Coronary artery (tissue), 2 donors: ENCODE data around the gene RPL10.

Source experiments
- DNase-seq: peaks from one replicate; pipeline ENCODE4 v3.0.0-alpha.2; 2017; ENCODE audit warnings: low spot score
- H3K27ac ChIP-seq, 2 donors: fragments of 200-600 bp; sonication (generic); one replicate each; pipeline ENCODE4 v1.5.1; 2016 to 2019
- H3K4me3 ChIP-seq: fragments of 200-600 bp; sonication (generic); 2 replicates; pipeline ENCODE4 v1.5.1; 2016; ENCODE audit warnings: mild to moderate bottlenecking, moderate library complexity
- TF ChIP-seq, protein P1 (sequence below): fragments of 200-600 bp; sonication (generic); IDR thresholded peaks from one replicate; pipeline ENCODE4 v1.5.1; 2019; ENCODE audit warnings: antibody characterized with exemption

RPL10 gene

DNA sequence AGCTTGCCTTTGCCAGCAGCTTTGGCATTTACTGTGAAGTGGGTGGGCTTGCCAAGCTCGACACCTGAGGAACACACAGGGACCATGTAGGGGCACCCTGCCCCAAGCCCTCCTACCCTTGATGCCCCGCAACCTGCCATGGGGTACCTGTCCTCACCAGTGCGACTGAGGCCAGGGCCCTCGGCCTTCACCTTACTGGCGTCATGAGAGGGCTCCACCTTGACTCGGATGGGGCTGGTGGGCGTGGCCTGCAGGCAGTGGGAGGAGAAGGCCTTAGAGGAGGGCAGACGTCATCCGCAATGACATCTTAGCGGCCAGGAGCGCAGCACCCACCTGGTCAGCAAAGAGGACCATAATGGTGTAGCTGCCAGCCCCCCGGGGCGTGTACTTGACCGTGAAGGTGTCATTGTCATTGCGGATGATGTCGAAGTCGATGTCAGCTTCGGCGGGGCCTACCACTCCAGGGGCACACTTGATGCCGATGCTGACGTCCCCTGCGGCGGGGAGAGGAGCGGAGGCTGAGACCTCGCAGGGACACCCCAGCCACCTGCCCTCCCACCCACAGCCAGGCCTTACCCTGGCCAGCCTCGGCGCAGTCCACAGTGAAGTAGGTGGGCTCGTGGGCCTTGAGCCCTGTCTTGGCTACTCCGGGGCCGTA, 36.0 kb upstream of the RPL10 start:
- TF ChIP-seq, protein P1, sequence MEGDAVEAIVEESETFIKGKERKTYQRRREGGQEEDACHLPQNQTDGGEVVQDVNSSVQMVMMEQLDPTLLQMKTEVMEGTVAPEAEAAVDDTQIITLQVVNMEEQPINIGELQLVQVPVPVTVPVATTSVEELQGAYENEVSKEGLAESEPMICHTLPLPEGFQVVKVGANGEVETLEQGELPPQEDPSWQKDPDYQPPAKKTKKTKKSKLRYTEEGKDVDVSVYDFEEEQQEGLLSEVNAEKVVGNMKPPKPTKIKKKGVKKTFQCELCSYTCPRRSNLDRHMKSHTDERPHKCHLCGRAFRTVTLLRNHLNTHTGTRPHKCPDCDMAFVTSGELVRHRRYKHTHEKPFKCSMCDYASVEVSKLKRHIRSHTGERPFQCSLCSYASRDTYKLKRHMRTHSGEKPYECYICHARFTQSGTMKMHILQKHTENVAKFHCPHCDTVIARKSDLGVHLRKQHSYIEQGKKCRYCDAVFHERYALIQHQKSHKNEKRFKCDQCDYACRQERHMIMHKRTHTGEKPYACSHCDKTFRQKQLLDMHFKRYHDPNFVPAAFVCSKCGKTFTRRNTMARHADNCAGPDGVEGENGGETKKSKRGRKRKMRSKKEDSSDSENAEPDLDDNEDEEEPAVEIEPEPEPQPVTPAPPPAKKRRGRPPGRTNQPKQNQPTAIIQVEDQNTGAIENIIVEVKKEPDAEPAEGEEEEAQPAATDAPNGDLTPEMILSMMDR = no peak
- Histone ChIP-seq H3K4me3 (peak overlapping the region; percentile 8), H3K27ac (peak overlapping the region in 1 of 2 donors; percentile 55)
- DNase-seq = no peak

DNA sequence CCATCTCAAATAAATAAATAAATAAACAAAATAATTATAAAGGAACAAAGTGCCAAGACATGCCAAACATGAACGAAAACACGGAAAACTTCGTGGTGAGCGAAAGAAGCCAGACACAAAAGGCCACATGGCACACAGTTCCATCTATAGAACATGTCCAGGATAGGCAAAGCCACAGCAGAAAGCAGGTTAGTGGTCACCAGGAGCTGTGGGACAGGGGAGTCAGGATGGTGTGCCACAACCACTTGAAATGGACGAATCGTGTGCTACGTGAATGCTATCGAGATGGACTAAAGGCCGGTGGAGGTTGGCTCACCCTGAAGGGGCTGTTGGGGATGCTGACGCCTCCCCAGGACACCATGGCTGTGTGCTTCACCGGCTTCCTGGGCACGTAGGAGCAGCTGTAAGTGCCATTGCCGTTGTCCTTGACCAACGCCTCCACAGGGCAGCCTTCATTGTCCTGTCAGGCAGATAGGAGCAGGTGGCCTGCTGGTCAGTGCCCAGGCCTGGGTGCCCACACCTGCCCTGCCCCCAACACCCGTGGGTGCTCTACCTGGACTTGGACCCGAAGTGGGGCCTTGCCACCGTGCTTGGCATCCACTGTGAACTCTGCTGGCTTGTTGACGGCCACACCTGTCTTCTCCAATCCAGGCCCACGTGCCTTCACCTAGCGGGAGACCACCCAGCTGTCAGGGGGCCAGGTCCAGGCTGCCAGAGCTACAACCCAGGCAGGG, 34.3 kb upstream of the RPL10 start:
- H3K27ac ChIP-seq = peak overlapping the region; percentile 3 to 99
- TF ChIP-seq, protein P1 = no peak
- DNase-seq = no peak

DNA sequence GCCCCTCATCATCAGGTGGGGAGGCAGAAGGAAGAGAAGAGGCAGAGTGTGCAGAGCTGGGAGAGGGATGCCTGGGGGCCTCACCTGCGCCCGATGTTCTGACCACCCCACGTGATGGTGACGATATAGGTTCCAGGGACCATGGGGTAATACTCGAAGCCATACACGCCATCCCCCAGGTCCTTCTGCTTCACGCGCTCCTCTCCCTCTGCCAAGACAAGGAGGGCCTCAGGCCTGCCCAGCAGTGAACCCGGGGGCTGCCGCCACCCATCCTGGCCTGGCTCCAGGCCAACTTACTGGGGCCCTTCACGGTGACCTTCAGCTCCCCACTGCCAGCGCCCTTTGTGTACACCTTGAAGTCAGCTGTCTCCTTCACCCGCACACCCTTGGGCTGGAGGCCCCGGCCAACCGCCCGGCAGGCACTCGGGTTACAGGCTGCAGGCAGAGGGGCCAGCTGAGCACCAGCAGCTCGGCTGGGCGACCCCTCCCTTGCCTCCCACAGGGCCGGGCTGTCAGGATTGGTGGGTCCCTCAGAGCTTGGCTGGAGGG, 33.1 kb upstream of the RPL10 start:
- peak overlapping the region; percentile 93 for H3K4me3 ChIP-seq
- TF ChIP-seq, protein P1 = no peak
- H3K27ac ChIP-seq = peak overlapping the region; percentile 89 to 99
- DNase-seq = no peak

More for the DNA sequence above, 34.3 kb upstream of the RPL10 start:
- H3K4me3 ChIP-seq = peak overlapping the region; percentile 93

DNA sequence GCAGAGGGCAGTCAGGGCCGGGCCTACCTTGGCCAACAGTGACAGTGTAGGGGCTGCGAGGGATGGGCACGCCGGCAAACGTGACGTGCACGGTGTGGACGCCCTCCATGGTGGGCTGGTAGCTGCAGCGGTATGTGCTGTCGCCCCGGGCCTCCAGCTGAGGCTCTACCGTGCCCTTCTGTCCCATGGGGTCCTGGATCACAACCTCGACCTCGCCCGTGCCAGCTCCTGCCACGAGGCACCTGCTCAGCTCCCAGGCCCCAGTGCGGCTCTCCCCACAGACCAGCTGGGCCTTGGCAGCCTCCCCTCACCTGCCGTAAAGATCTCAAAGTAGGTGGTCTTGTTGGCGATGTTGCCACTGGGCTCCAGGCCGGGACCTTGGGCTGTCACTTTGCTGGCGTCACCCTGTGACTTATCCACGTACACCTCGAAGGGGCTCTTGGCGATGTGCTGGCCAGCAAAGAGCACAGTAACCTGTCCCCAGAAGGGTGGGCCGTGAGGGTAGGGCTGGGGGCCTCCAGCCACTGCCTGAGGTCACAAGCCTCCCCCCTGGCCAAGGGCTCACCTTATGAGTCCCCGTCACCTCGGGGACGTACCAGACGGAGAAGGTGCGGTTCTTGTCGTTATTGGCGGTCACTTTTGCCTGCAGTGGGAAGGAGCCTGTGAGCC, 32.0 kb upstream of the RPL10 start:
- TF ChIP-seq, protein P1 = no peak
- DNase-seq = no peak
- Histone ChIP-seq H3K27ac (peak overlapping the region; percentile 89 to 99), H3K4me3 (peak overlapping the region; percentile 93)

DNA sequence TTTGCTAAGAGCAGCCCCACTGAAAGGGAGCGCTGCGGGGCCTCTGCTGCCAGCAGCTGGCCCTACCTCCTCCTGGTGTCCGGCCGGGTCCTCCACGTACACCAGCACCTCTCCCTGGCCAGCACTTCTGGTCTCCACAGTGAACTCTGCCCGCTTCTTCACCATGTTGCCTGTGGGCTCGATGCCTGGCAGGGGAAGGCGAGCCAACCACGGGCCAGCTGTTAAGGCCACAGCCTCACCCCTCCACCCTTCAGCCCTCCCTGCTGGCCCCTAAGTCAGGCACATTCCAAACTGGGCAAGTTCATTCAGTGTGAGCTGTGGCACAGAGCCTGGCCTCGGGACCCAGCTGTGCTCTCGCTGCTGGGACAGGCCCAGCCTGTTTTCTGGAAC, 31.5 kb upstream of the RPL10 start:
- DNase-seq = no peak
- peak overlapping the region; percentile 93 for H3K4me3 ChIP-seq
- peak overlapping the region; percentile 89 to 99 for H3K27ac ChIP-seq
- TF ChIP-seq, protein P1 = no peak

DNA sequence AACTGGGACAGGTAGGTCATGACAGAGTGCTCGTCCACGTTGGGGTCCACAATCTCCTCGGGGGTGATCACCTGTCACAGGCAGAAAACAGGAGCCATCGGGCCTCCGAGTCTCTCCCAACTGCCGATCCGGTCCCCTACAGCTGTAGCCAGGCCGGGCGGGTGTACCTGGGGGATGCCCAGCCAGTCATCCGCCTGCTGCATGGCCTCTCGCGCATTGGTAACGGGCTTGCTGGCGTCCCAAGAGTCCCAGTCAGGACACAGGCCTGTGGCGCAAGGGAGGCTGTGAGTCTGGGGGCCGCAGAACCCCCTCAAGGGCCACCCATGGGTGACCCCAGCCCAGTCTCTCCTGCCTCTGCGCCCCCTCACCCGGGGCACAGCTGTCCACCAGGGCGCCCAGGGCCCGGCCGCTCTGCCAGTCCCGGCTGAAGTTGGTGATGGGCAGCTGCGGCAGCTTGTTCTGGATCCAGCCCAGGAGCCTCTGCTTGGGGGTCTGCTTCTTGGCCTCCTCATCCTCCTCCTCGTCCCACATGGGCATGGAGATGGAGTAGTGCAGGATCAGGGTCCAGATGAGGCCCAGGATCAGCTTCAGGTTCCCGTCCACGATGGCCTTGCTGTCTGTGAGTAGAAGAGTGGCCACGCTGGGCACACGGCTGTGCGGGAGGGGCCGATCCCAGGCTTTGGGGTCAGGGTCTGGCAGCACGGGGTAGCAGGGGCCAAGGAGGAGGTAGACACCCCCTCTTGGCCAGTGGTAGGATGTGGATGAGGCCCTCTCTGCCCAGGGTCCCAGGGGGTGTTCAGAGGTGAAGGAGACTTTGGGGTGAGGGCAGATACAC, 30.5 kb upstream of the RPL10 start:
- TF ChIP-seq, protein P1 = no peak
- H3K27ac ChIP-seq = peak overlapping the region; percentile 89 to 99
- H3K4me3 ChIP-seq = peak overlapping the region; percentile 93
- no peak for DNase-seq
